GM12878 (cell line): Measurements from ENCODE around the gene C1orf174. TPM values are rescaled to one million over a fixed set of nuclear protein-coding genes. Genes with fewer than 3 reads are reported as not detected.

Source experiments
- ATAC-seq: fragments of 200-7000 bp; cut with Tn5 transposase; 3 replicates; pipeline ENCODE4 v1.9.1; 2020; ENCODE audit warnings: mild to moderate bottlenecking, moderate library complexity
- BruUV-seq: library from RNA; stranded (reverse); fragments of 400-500 nt; replicated peaks from 2 replicates; lab custom pipeline; 2021; lab: Mats Ljungman, UMichigan
- CTCF ChIA-PET: fragments of 300-600 bp; sonication (Branson Sonifier 250); formaldehyde crosslinking; extraction: SDS; loops from one replicate; lab custom pipeline; 2021; ENCODE audit warnings: inconsistent platforms; lab: Yijun Ruan, JAX
- POLR2A ChIA-PET: fragments of 350-600 bp; formaldehyde crosslinking; extraction: SDS; loops from one replicate; lab custom pipeline; 2021; ENCODE audit warnings: inconsistent platforms; lab: Charles Lee
- RAD21 ChIA-PET: fragments of 300-600 bp; sonication (Branson Sonifier 250); formaldehyde crosslinking; loops from one replicate; lab custom pipeline; 2023; ENCODE audit warnings: antibody characterized with exemption; ENCODE audit not compliant: unreplicated experiment; lab: Charles Lee
- SMC1A ChIA-PET: fragments of 300-600 bp; sonication (Branson Sonifier 250); formaldehyde crosslinking; loops from one replicate; lab custom pipeline; 2023; ENCODE audit not compliant: unreplicated experiment, uncharacterized antibody; lab: Charles Lee
- DNase-seq: peaks from one replicate; pipeline ENCODE4 v3.0.0-alpha.2; 2011; ENCODE audit warnings: low read depth, low spot score
- FAIRE-seq: peaks from 3 replicates; lab custom pipeline; 2011; peaks lifted over from hg19 to GRCh38; lab: Jason Lieb, UNC
- H2AFZ ChIP-seq: 2 replicates; pipeline ENCODE4 v1.6.0; 2011; ENCODE audit warnings: low read depth, low read length, control low read depth; ENCODE audit not compliant: control insufficient read depth
- H3K27ac ChIP-seq: 2 replicates; pipeline ENCODE4 v1.5.1; 2011; ENCODE audit warnings: control low read depth; ENCODE audit not compliant: control insufficient read depth, insufficient read depth
- H3K27me3 ChIP-seq, 2 experiments: replicated peaks in 1 of 2; 2 replicates each; pipeline versions ENCODE4 v1.6.0 to v1.6.1; 2011; ENCODE audit warnings: low read length in 1 of 2; ENCODE audit not compliant: control insufficient read depth in 2 of 2, insufficient read depth in 2 of 2
- H3K36me3 ChIP-seq, 2 experiments: 2 replicates each; pipeline ENCODE4 v1.5.1; 2011; ENCODE audit warnings: low read length in 1 of 2; ENCODE audit not compliant: control insufficient read depth in 2 of 2, insufficient read depth in 2 of 2
- H3K4me1 ChIP-seq: 2 replicates; pipeline ENCODE4 v1.6.1; 2011; ENCODE audit warnings: mild to moderate bottlenecking, low read length, moderate library complexity, mixed read lengths; ENCODE audit not compliant: control insufficient read depth, insufficient read depth
- H3K4me2 ChIP-seq: 2 replicates; pipeline ENCODE4 v1.6.0; 2011; ENCODE audit warnings: control low read depth; ENCODE audit not compliant: control insufficient read depth, insufficient read depth
- H3K4me3 ChIP-seq: fragments of 200-600 bp; sonication (generic); 2 replicates; pipeline ENCODE4 v1.5.1; 2016
- H3K79me2 ChIP-seq: 2 replicates; pipeline ENCODE4 v1.6.0; 2011; ENCODE audit warnings: low read length; ENCODE audit not compliant: control insufficient read depth, insufficient read depth
- H3K9ac ChIP-seq: 2 replicates; pipeline ENCODE4 v1.8.0; 2011; ENCODE audit warnings: low read length, control low read depth, mixed read lengths; ENCODE audit not compliant: control insufficient read depth, insufficient read depth
- H3K9me3 ChIP-seq: replicated peaks from 3 replicates; pipeline ENCODE4 v1.5.1; 2011; ENCODE audit warnings: mild to moderate bottlenecking, low read length; ENCODE audit not compliant: control insufficient read depth, insufficient read depth
- H4K20me1 ChIP-seq: 2 replicates; pipeline ENCODE4 v1.6.0; 2011; ENCODE audit not compliant: control insufficient read depth, insufficient read depth
- FOXK2 ChIP-seq: fragments of 450-650 bp; IDR thresholded peaks from 2 replicates; pipeline ENCODE4 v1.6.1; 2017; ENCODE audit warnings: mild to moderate bottlenecking, moderate library complexity
- LARP7 ChIP-seq: fragments of 450-650 bp; IDR thresholded peaks from 2 replicates; pipeline ENCODE4 v1.6.1; 2017; ENCODE audit warnings: mild to moderate bottlenecking
- MYC ChIP-seq: IDR thresholded peaks from 2 replicates; pipeline ENCODE4 v1.6.1; 2011; ENCODE audit warnings: mild to moderate bottlenecking, low read length, moderate library complexity, inconsistent platforms; ENCODE audit not compliant: insufficient read depth, insufficient replicate concordance, insufficient read length, severe bottlenecking
- NKRF ChIP-seq: fragments of 450-650 bp; conservative IDR thresholded peaks from 2 replicates; pipeline ENCODE4 v1.6.1; 2017; ENCODE audit warnings: mild to moderate bottlenecking, moderate library complexity
- POU2F2 ChIP-seq: IDR thresholded peaks from 3 replicates; pipeline ENCODE4 v1.6.1; 2011; ENCODE audit warnings: low read depth, mild to moderate bottlenecking, low read length, borderline replicate concordance
- RAD21 ChIP-seq: IDR thresholded peaks from 2 replicates; pipeline ENCODE4 v1.6.1; 2011; ENCODE audit warnings: mild to moderate bottlenecking, low read depth, low read length, moderate library complexity; ENCODE audit not compliant: insufficient read depth
- SPI1 ChIP-seq: IDR thresholded peaks from 2 replicates; pipeline ENCODE4 v1.6.1; 2011; ENCODE audit warnings: low read depth, mild to moderate bottlenecking, low read length, moderate library complexity, borderline replicate concordance; ENCODE audit not compliant: insufficient read depth
- WGBS: methylation state at CpG from one replicate; pipeline ENCODE4 v1.1.6; 2016; ENCODE audit warnings: low lambda C conversion rate; ENCODE audit not compliant: insufficient replicate concordance, insufficient coverage; ENCODE audit errors: missing lambda C conversion rate; 5-methylcytosine and 5-hydroxymethylcytosine counted together
- in situ Hi-C: fragments of 300-500 bp; cut with MboI; formaldehyde crosslinking; loops from 9 replicates; pipeline ENCODE4 v1.14.3; 2018; ENCODE audit warnings: mixed read lengths
- intact Hi-C: fragments of 100-400 bp; cut with micrococcal nuclease; formaldehyde crosslinking; loops from one replicate; pipeline ENCODE4 v1.14.2; 2022; ENCODE audit not compliant: unreplicated experiment
- polyA plus RNA-seq, 11 experiments: library from polyadenylated mRNA; depleted of rRNA in 4 of 11; unstranded in 6 of 11; stranded (reverse) in 5 of 11; fragments of >200 nt; fragmentation: Nextera tagmentation in 4 of 11; fragmentation: Illumina TruSeq in 1 of 11; extraction: Ambion mirVana in 4 of 11; extraction: Trizol in 1 of 11; gene quantifications; 1 replicate in 1 of 11; 2 replicates in 10 of 11; pipeline versions ENCODE4 v1.2.1 to v1.2.3, GENCODE V29; 2011 to 2016; ENCODE audit warnings: inconsistent platforms in 2 of 11, missing spikeins in 2 of 11, low read depth in 1 of 11
- total RNA-seq, 4 experiments: library from RNA; depleted of rRNA in 3 of 4; stranded (reverse); fragments of >200 nt in 3 of 4; fragmentation: Illumina TruSeq in 1 of 4; extraction: Trizol in 1 of 4; gene quantifications; 2 replicates each; pipeline versions ENCODE4 v1.2.1 to v1.2.3, GENCODE V29; 2013 to 2021

The C1orf174 gene
- total and polyA plus RNA-seq, 10 of the 15 experiments (the other 5 are each of a cell fraction or from before 2014, with no cell fraction given): 17.5 to 35.4 (median 25.1) TPM

DNA sequence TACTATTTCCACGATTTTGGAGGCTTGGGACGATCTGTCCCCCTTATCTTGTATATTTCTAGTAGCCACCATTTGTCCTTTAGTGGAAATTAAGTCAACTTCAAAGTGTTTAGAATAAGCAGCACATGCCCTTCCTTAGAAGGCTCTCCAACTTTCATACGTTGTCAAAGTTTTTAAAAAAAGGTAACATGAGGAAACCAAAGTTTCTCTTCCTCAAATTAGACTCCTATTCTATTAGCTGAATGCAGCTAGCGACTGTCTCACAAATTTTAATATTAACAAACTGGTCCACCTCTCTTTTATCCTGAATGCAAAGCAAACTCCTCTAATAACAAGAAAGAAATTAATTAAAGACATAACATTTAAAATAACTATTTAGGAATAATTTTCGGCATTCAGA, 6.9 kb downstream of the C1orf174 start:
- H3K9ac ChIP-seq: no peak overlapping the region
- FAIRE-seq (no peak), ATAC-seq (no peak), DNase-seq (no peak)
- POLR2A ChIA-PET: no interaction called here
- SMC1A ChIA-PET: interaction anchor here (0.9 kb wide), 1 partner anchor 35 kb away, joined by 3 read pairs; no protein-coding TSS in a partner anchor
- peaks cover 16% of the 10 kb centered on the region for H3K4me1 ChIP-seq
- H3K27ac ChIP-seq: no peak overlapping the region
- no peak overlapping the region for H3K4me3 ChIP-seq
- no peaks in the 10 kb centered on the region for H4K20me1 ChIP-seq
- peak overlapping the region; percentile 44; the same call in 1 of the 2 replicates for H3K4me2 ChIP-seq
- no peaks in the 10 kb centered on the region; the same call in 2 of the 3 replicates for H3K9me3 ChIP-seq
- intact Hi-C loops: no loop called here
- H3K36me3 ChIP-seq: peaks cover 9 to 14% of the 10 kb centered on the region in 2 experiments
- RAD21 ChIA-PET: interaction anchor here (0.8 kb wide), 1 partner anchor 35 kb away, joined by 3 read pairs; the partner anchor contains the start of gene DFFB
- in situ Hi-C loops: no loop called here
- H2AFZ ChIP-seq: no peak overlapping the region
- CTCF ChIA-PET: no interaction called here
- WGBS: 38% methylated on average over 5 of the region's 5 CpGs
- peaks cover 12% of the 10 kb centered on the region for H3K79me2 ChIP-seq
- TF ChIP-seq MYC (no peak), NKRF (no peak), RAD21 (no peak), POU2F2 (no peak), SPI1 (peak; percentile 68; the same call in 1 of the 2 replicates), FOXK2 (no peak), LARP7 (no peak)
- H3K27me3 ChIP-seq: no peaks in the 10 kb centered on the region
- BruUV-seq: no TSS peak
